NCI-H510A treated with DMSO at 0.1 percent for 48 hours (cell line): ENCODE results near the gene PAPOLG.
A peak's percentile ranks its signal among the peaks of the same experiment; 100 is the strongest.
"Not testable (repeated sequence)": the region's sequence is repeated elsewhere in the genome, so short reads cannot be mapped to it uniquely, and the experiment has no call there.

Experiments used
- DNase-seq: peaks from one replicate; lab custom pipeline; 2025; lab: John Stamatoyannopoulos, UW

PAPOLG gene

DNA sequence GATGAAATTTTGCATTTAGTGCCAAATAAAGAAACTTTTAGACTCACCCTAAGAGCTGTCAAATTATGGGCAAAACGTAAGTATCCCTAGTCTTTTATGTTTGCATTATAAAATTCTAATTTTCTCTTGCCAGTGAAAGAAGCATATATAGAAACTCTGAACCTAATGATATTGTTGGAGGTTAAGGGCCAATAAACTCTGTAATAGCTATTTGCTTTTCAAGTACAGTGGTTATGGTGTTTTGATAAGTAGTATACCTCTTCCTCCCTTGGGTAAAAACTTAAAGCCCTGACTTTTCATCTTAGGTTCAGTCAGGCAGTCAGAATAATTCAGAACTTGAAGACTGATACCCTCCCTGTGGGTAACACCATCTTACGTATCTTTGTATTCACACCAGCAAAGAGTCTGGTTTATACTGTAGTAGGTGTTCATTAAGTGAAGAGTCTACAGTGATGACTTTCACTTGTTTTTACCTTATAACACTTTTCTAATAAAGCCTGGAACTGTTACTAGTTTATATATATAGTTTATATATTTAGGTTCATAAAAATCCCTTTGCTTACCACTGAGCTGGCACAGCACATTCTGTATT is 19.1 kb downstream of the PAPOLG start:
- no peak for DNase-seq

GRCh38 chr2:60778352-60778751 is 22.3 kb downstream of the PAPOLG start:
- no peak for DNase-seq

DNA sequence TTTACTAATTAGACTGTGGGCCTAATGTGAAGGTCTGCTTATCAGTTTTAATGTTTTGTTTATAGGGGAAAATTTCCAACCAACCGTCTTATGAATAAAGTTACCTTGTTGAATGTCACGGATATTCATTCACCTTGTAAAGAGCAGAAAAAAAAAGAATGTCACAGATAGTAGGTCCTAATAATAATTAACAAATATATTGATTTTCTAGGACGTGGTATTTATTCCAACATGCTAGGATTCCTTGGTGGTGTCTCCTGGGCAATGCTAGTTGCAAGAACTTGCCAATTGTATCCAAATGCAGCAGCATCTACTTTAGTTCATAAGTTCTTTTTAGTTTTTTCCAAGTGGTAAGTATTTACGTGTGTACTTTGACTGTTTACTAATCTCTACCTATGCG is 23.4 kb downstream of the PAPOLG start:
- DNase-seq, result no peak

GRCh38 chr2:60780721-60781120 is 24.7 kb downstream of the PAPOLG start:
- DNase-seq, result no peak

- DNase-seq, result no peak
Measured at GRCh38 chr2:60793169-60793568, 37.1 kb downstream of the PAPOLG start.

- DNase-seq, result peak; percentile 5
Measured at GRCh38 chr2:60794271-60794863, 38.3 kb downstream of the PAPOLG start.

GRCh38 chr2:60796573-60797509 is 40.8 kb downstream of the PAPOLG start:
- no peak for DNase-seq

GRCh38 chr2:60804473-60804872 is 48.4 kb downstream of the PAPOLG start:
- DNase-seq, result no peak

GRCh38 chr2:60806595-60806987 is 50.5 kb downstream of the PAPOLG start:
- DNase-seq, result no peak

DNA sequence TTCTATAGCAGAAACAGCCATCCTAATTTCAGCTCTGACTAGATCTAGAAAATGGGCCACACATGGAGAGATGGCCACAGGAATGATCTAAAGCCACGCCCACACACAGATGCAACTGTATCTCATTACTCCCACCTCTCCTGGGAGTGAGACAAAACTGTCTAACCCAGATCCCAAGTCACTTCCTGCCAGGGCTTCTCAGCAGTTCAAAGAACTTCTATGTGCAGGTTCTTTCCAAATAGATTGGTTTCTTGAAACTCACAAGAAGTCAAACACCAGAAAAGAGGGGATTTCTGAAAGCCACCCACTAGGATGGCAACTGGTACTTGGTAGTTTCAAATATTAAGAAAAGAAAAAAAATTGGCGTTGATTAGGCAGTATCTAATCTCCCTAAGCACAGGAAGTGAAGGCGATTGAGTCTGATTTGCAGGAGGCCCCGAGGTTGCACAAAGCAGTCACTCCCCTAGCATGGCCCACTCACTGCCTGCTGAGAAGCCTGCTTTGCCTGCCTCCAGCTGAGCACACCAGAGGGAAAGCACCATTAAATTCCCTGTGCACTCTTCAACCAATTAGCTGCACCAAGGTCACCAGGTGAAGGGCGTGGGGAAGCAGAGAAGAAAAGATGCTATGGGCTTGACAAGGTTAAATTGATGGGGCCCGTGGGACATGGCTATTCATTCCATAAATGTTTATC is 51.1 kb downstream of the PAPOLG start:
- DNase-seq, result peak; percentile 62

- no peak for DNase-seq
Measured at GRCh38 chr2:60808330-60808801, 52.3 kb downstream of the PAPOLG start.

DNA sequence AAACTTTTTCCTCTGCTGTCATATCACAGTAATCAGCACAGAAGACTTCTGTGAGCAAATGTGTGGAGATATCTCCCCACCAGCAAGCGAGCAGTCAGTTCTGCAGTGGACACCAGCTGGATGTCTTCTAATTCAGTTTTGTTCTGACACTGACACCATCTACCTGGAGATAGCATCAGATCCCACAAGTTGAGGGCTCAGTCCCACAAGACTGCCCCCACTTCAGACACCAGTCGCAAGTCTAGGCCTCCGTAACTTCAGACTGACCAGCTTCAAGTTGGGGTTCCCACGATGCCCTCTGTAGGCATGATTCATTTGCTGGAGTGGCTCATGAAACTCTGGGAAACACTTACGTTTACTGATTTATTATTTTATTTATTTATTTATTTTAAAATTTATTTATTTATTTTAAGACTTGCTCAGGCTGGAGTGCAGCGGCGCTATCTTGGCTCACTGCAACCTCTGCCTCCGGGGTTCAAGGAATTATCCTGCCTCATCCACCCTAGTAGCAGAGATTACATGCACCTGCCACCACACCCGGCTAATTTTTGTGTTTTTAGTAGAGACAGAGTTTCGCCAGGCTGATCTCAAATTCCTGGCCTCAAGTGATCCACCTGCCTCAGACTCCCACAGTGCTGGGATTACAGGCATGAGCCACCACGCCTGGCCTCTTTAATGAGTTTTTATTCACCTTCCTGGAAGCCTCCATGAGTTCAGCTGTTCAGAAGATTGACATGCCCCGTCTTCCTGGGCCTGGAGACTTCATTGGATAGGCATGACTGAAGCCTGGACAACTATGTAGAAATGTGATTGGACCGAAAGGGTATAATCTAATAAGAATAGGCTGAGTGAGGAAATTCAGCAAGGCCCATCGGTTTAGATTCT is 55.7 kb downstream of the PAPOLG start:
- DNase-seq, result no peak

DNA sequence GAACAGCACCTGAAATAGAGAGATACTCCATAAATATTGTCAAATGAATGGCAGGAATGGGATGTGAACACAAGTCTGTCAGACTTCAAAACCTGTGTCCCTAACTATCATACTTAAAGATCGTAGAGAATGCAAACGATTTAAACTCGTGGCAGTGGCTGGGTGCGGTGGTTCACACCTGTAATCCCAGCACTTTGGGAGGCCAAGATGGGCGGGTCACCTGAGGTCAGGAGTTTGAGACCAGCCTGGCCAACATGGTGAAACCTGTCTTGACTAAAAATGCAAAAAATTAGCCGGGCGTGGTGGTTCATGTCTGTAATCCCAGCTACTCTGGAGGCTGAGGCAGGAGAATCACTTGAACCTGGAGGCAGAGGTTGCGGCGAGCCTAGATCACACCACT is 61.1 kb downstream of the PAPOLG start:
- DNase-seq, result not testable (repeated sequence)

DNA sequence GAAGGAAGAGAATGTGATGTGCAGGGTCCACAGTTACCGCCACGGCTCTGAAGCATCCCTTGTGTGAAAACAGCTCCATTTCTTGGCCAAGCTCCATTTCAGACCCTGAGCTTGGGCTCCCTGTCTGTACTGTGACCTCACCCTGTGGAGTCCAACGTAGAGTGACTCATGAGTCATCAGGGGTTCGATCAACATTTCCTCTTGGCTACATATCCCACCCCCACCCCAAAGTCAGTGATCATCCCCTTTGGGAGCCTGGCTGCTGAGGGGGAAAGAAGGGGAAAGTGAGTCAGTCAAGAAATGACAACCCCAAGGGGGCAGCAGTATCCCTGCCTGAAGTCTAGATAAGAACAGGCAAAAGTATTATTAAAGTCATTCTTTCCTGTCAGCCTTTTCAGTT is 62.2 kb downstream of the PAPOLG start:
- no peak for DNase-seq

GRCh38 chr2:60819155-60819862 is 63.2 kb downstream of the PAPOLG start:
- no peak for DNase-seq

DNA sequence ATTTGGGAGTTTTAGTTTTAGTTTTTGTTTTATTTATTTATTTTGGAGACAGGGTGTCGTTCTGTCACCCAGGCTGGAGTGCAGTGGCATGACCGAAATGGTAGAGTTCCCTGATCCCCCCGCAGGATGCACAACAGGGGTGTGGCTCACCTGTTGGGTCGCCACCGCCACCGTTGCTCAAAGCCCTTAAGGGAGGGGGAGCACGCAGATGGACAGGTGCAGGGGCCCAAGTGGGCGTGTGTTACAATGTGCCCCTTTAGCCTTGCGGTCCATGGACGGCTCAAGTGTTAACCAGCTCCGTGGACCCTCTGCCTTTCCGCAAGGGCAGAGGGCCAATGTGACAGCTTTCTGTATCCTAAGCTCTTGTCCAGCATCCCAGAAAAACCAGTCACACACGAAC is 63.9 kb downstream of the PAPOLG start:
- DNase-seq, result no peak

DNA sequence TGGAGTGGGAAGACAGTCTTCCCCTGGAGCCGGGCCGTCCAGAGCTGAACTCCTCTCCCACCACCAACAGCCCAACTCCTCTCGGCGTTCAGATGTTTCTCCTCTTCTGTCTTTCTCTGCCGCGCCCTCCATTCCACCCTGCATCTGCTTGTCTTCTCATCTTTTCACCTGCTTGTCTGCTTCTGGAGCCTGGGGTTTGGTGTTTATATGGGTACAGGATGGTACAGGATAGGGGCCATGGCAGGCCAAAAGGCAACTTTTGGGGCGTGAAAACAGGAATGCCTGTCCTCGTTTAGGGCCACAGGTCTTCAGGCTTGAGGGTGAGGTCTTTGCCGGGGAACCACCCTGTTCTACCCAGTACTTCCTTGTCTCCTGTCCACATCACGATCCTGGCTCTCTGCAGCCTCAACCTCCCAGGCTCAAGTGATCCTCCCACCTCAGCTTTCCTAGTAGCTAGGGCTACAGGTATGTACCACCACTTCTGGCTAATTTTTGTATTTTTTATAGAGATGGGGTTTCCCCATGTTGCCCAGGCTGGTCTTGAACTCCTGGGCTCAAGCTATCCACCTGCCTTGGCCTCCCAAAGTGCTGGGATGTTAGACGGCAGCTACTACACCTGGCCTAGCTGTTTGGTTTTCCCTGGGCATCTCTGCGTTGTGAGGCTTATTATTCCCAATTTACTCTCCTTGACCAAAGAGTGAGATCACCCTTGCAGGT is 64.5 kb downstream of the PAPOLG start:
- DNase-seq, result no peak

GRCh38 chr2:60821133-60821469 is 65.0 kb downstream of the PAPOLG start:
- no peak for DNase-seq

DNA sequence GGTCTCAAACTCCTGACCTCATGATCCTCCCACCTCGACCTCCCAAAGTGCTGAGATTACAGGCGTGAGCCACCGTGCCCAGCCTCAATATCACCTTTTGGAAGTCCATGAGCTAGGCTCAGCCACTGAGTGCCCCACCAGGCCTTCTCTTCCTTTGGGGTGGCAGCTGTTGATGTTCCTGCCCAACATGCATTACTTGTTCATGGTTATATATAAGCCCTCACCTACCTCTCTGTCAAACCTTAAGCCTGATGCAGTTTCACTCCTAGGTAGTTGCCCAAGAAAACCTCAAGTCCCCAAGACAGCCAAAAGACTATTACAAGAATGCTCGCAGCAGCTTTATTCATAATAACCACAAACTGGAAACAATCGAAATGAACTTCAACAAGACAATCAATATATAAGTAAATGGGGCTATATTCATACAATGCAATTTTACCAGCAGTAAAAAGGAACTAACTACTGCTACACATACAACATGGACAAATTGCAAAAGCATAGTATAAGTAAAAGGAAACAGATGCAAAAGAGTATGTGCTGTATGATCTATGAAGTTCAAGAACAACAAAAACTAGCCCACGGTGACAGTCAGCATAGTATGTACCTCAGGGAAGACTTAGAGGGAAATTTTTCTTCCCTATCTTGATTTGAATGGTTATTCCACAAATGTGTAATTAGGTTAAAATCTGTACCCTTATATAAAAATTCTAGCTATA is 65.7 kb downstream of the PAPOLG start:
- DNase-seq, result no peak

DNA sequence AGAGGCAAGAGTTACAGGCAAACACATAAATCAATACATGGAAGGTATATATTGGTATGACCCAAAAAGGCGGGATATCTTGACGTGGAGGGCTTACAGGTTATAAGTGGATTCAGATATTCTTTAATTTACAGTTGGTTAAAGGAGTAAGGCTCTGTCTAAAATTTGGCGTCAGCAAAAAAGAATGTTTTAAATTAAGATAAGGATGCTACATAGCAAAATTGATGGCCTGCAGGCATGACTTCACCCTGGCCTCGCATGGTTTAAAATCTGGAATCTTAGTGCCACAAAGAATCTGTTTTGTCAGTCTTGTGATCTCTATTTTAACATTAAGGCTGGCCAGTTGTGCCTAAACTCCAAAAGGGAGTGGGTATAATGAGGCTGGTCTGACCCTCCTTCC is 66.9 kb downstream of the PAPOLG start:
- no peak for DNase-seq
